Karpas-422 (cell line): ENCODE measurements around the gene NUP133. TPM values are rescaled to one million over a fixed set of nuclear protein-coding genes. Genes with fewer than 3 reads are reported as not detected.

Experiments
- DNase-seq: peaks from one replicate; pipeline ENCODE4 v3.0.0-alpha.2; 2015
- H2AFZ ChIP-seq: fragments of 200-600 bp; sonication (generic); 2 replicates; pipeline ENCODE4 v1.6.1; 2014; ENCODE audit warnings: antibody characterized with exemption, low read length, mixed read lengths
- H3K27ac ChIP-seq: fragments of 200-600 bp; sonication (generic); 2 replicates; pipeline ENCODE4 v1.5.1; 2014; ENCODE audit warnings: mild to moderate bottlenecking, low read length, moderate library complexity
- H3K27me3 ChIP-seq: fragments of 200-600 bp; sonication (generic); 2 replicates; pipeline ENCODE4 v1.6.1; 2014; ENCODE audit warnings: low read length, mixed read lengths
- H3K36me3 ChIP-seq: fragments of 200-600 bp; sonication (generic); 2 replicates; pipeline ENCODE4 v1.6.1; 2014; ENCODE audit warnings: low read length, mixed read lengths; ENCODE audit not compliant: insufficient read depth
- H3K4me1 ChIP-seq: fragments of 200-600 bp; sonication (generic); 2 replicates; pipeline ENCODE4 v1.6.1; 2014; ENCODE audit warnings: mild to moderate bottlenecking, low read length, mixed read lengths
- H3K4me2 ChIP-seq: fragments of 200-600 bp; sonication (generic); 2 replicates; pipeline ENCODE4 v1.6.1; 2014; ENCODE audit warnings: low read length, low read depth, mild to moderate bottlenecking; ENCODE audit not compliant: poor library complexity, severe bottlenecking
- H3K4me3 ChIP-seq: fragments of 200-600 bp; sonication (generic); 2 replicates; pipeline ENCODE4 v1.5.1; 2014; ENCODE audit warnings: mild to moderate bottlenecking, antibody characterized with exemption, low read length, mixed read lengths
- H3K79me2 ChIP-seq: fragments of 200-600 bp; sonication (generic); 2 replicates; pipeline ENCODE4 v1.6.1; 2014; ENCODE audit warnings: mild to moderate bottlenecking, low read length, mixed read lengths
- H3K9ac ChIP-seq: fragments of 200-600 bp; sonication (generic); 2 replicates; pipeline ENCODE4 v1.6.0; 2014; ENCODE audit warnings: low read length
- H3K9me2 ChIP-seq: fragments of 200-600 bp; sonication (generic), shearing (Covaris generic); replicated peaks from 2 replicates; pipeline ENCODE4 v1.6.0; 2014; ENCODE audit warnings: mild to moderate bottlenecking, low read length, moderate library complexity; ENCODE audit not compliant: insufficient read depth
- H3K9me3 ChIP-seq: fragments of 300-700, 200-600 bp; sonication (generic); 2 replicates; pipeline ENCODE4 v1.6.1; 2014; ENCODE audit warnings: low read length, mixed read lengths
- H4K20me1 ChIP-seq: fragments of 200-600 bp; sonication (generic); 2 replicates; pipeline ENCODE4 v1.6.1; 2014; ENCODE audit warnings: mild to moderate bottlenecking, antibody characterized with exemption, low read length, low read depth; ENCODE audit not compliant: insufficient read depth
- total RNA-seq: library from RNA; depleted of rRNA; stranded (reverse); fragments of >200 nt; shearing (Covaris generic); gene quantifications from 2 replicates; pipeline ENCODE4 v1.2.3, GENCODE V29; 2014; ENCODE audit warnings: low replicate concordance

NUP133 gene
- total RNA-seq, 1 experiment from 2014 or later = 56.9 TPM

DNA sequence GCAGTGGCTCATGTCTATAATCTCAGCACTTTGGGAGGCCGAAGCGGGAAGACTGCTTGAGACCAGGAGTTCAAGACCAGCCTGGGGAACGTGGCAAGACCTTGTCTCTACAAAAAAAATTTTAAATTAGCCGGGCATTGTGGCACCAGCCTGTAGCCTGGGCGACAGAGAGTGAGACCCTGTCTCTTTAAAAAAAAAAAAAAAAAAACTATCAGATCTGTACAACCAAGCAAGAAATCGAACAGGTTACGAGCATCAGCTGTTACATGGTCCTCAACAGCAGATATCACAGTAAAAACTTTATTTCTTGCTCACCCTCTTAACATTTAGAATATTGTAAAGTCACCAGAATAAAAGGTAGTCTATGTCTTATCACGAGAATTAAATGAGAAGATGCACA, 1.5 kb downstream of the NUP133 start:
- peak overlapping the region; percentile 82 for H3K9ac ChIP-seq
- H3K4me3 ChIP-seq = peak overlapping the region; percentile 97

DNA sequence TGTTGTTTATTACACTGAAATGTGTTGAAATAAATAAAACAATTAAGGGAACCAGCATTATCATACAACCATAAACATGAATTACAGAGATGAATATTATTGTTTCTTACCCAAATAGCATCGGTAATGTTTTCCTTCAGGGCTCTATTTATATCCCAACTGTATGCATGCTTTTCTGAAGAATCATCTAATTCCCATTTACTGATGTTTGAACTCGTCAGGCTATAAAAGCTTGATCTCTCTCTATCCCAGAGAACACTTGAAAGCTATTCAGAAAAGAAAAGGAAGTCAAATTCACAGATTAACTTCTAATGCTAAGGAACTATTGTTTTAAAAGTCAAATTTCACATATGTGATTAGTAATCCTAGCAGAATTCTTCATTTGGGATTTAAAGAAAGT, 12.4 kb downstream of the NUP133 start:
- H3K9me3 ChIP-seq = no peaks in the 10 kb centered on the region
- H3K9ac ChIP-seq = no peak overlapping the region
- H3K4me1 ChIP-seq = no peaks in the 10 kb centered on the region
- no peak overlapping the region for H3K4me3 ChIP-seq
- H4K20me1 ChIP-seq = no peaks in the 10 kb centered on the region
- no peak overlapping the region for H3K4me2 ChIP-seq
- peaks cover 27% of the 10 kb centered on the region for H3K36me3 ChIP-seq
- no peak overlapping the region for H2AFZ ChIP-seq
- no peak for DNase-seq
- no peak overlapping the region for H3K27ac ChIP-seq
- H3K79me2 ChIP-seq = no peaks in the 10 kb centered on the region
- no peaks in the 10 kb centered on the region for H3K9me2 ChIP-seq
- H3K27me3 ChIP-seq = no peaks in the 10 kb centered on the region

More for the DNA sequence above, 1.5 kb downstream of the NUP133 start:
- H2AFZ ChIP-seq = no peak overlapping the region
- H4K20me1 ChIP-seq = peaks cover 5% of the 10 kb centered on the region; the same call in 1 of the 2 replicates
- H3K36me3 ChIP-seq = peaks cover 4% of the 10 kb centered on the region; the same call in 1 of the 2 replicates
- peaks cover 41% of the 10 kb centered on the region for H3K79me2 ChIP-seq
- no peak overlapping the region for H3K27ac ChIP-seq
- no peaks in the 10 kb centered on the region for H3K27me3 ChIP-seq
- H3K9me3 ChIP-seq = no peaks in the 10 kb centered on the region
- H3K9me2 ChIP-seq = no peaks in the 10 kb centered on the region
- H3K4me2 ChIP-seq = peak overlapping the region; percentile 74
- DNase-seq = no peak
- peaks cover 21% of the 10 kb centered on the region for H3K4me1 ChIP-seq

DNA sequence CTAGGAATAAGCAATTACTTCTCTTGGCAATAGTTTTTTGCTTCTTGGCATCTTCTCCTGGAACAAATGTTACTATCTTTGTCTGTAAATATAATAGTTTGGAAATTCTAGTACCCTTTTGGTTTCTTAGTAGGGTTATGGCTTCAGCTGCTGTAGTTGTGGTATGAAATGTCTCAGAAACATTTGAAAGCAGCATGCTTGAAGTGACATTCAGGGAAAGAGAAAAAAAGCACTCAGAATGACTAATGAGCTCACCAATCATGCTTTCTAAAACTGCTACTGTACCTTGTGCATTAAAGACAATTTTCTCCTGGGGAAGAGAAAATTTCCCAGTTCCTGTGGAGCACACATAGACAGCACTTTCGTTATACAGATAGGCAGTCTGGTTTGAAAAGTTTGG, 21.0 kb downstream of the NUP133 start:
- Histone ChIP-seq H4K20me1 (no peaks in the 10 kb centered on the region), H2AFZ (no peak overlapping the region), H3K4me3 (no peak overlapping the region), H3K4me1 (no peaks in the 10 kb centered on the region), H3K4me2 (no peak overlapping the region), H3K27ac (no peak overlapping the region), H3K36me3 (peaks cover 27% of the 10 kb centered on the region; the same call in 1 of the 2 replicates), H3K79me2 (no peaks in the 10 kb centered on the region), H3K27me3 (no peaks in the 10 kb centered on the region), H3K9me2 (no peaks in the 10 kb centered on the region), H3K9ac (no peak overlapping the region), H3K9me3 (no peaks in the 10 kb centered on the region)
- DNase-seq = no peak

DNA sequence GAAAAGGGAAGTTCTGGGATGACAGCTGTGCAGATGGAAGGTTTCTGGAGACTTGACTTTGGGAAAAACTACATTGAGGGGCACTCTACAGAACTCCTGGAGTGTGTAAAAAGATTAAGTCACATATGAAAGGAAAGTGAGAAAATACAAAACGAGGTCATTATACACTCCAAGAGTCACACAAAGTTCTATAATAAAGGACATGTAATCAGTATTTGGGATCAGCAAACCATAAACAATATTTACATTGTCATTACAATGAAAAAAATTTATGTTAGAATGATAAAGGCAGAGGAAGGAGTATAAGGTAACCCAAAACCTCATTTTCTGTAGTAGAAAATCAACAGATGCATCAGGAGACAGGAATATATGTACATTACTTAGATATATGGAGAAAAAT, 22.8 kb downstream of the NUP133 start:
- Histone ChIP-seq H3K27me3 (no peaks in the 10 kb centered on the region), H3K4me2 (no peak overlapping the region), H2AFZ (no peak overlapping the region), H3K36me3 (peaks cover 27% of the 10 kb centered on the region; the same call in 1 of the 2 replicates), H3K79me2 (no peaks in the 10 kb centered on the region), H3K9me2 (no peaks in the 10 kb centered on the region), H3K27ac (no peak overlapping the region), H3K4me3 (no peak overlapping the region), H3K4me1 (no peaks in the 10 kb centered on the region), H4K20me1 (no peaks in the 10 kb centered on the region), H3K9ac (no peak overlapping the region), H3K9me3 (no peaks in the 10 kb centered on the region)
- no peak for DNase-seq

DNA sequence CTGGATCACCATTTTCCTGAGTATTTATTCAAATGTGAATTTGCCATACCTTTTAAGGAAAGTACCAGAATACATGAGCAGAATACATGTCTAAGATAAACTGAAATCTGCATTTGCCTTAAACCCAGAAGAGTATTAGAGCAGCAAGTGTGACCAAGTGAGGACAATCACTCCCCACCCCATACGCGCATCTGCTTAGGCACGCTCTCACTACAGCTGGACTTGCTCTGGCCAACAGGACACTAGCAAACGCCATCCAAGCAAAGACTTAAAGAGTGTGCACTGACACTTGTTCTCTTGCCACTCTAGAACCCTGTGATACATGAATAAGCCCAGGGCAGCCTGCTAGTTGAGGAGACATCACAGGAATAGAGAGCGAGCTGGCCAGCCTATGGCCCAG, 25.6 kb downstream of the NUP133 start:
- H2AFZ ChIP-seq = no peak overlapping the region
- no peak overlapping the region for H3K27ac ChIP-seq
- no peaks in the 10 kb centered on the region for H3K79me2 ChIP-seq
- H4K20me1 ChIP-seq = no peaks in the 10 kb centered on the region
- no peaks in the 10 kb centered on the region for H3K9me3 ChIP-seq
- peaks cover 17% of the 10 kb centered on the region; the same call in 1 of the 2 replicates for H3K36me3 ChIP-seq
- H3K9ac ChIP-seq = no peak overlapping the region
- H3K4me1 ChIP-seq = no peaks in the 10 kb centered on the region; the same call in 1 of the 2 replicates
- no peak overlapping the region for H3K4me3 ChIP-seq
- H3K4me2 ChIP-seq = no peak overlapping the region
- no peaks in the 10 kb centered on the region for H3K9me2 ChIP-seq
- H3K27me3 ChIP-seq = no peaks in the 10 kb centered on the region
- DNase-seq = no peak

DNA sequence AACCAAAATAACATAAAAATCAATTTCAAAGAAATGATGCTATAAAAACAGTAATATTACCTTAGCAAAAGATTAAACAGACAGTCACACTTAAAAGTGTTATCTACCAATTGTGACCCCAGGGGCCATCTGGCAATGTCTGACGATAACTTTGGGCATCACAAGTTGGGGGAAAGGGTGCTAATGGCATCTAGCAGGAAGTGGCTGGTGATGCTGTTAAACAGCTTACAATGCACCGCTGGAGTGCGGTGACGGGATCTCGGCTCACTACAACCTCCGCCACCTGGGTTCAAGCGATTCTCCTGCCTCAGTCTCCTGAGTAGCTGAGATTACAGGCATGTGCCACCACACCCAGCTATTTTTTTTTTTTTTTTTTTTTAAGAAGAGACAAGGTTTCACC, 27.6 kb downstream of the NUP133 start:
- Histone ChIP-seq H4K20me1 (no peaks in the 10 kb centered on the region), H2AFZ (no peak overlapping the region), H3K4me2 (no peak overlapping the region), H3K9me2 (no peaks in the 10 kb centered on the region), H3K9me3 (no peaks in the 10 kb centered on the region), H3K36me3 (peaks cover 14% of the 10 kb centered on the region; the same call in 1 of the 2 replicates), H3K27me3 (no peaks in the 10 kb centered on the region), H3K79me2 (no peaks in the 10 kb centered on the region), H3K9ac (no peak overlapping the region), H3K27ac (no peak overlapping the region), H3K4me3 (no peak overlapping the region), H3K4me1 (no peaks in the 10 kb centered on the region; the same call in 1 of the 2 replicates)
- no peak for DNase-seq

DNA sequence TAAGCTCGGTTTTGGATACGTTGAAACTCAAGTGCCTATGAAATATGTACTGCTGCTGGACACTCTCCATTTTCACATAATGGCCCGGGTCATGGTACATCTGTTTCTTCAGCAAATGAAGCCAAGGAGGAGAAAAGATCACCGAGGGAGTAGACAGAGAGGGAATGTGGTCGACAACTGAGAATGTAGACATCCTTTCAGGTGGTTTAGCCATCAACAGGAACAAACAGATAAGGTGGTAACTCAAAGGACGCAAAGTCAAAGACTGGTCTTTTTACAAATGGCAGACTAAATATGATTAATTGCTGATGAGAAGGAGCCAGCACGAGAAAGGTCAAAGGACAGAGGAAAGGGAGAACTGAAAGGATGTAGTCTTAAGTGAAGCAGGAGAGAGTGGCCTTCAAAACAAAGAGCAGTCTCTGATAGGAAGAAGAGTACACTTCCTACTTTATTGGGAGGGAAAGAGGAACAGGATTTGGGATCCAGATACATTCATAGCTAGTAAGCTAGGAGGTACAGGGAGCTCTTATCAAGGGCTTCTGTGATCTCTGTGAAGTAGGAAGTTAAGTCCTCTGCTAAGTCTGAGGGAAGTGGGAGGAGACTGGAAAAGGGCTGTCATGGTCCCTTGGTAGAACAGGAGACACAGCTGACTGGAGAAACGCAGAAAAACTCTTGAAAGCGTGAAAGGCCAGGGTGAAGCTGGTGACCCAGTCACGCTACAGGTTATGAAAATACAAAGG, 28.3 kb downstream of the NUP133 start:
- Histone ChIP-seq H4K20me1 (no peaks in the 10 kb centered on the region), H3K4me1 (no peaks in the 10 kb centered on the region; the same call in 1 of the 2 replicates), H3K79me2 (no peaks in the 10 kb centered on the region), H2AFZ (no peak overlapping the region), H3K36me3 (peaks cover 9% of the 10 kb centered on the region; the same call in 1 of the 2 replicates), H3K4me3 (no peak overlapping the region), H3K4me2 (no peak overlapping the region), H3K27ac (no peak overlapping the region), H3K9me2 (no peaks in the 10 kb centered on the region), H3K27me3 (no peaks in the 10 kb centered on the region), H3K9ac (no peak overlapping the region), H3K9me3 (no peaks in the 10 kb centered on the region)
- DNase-seq = no peak

DNA sequence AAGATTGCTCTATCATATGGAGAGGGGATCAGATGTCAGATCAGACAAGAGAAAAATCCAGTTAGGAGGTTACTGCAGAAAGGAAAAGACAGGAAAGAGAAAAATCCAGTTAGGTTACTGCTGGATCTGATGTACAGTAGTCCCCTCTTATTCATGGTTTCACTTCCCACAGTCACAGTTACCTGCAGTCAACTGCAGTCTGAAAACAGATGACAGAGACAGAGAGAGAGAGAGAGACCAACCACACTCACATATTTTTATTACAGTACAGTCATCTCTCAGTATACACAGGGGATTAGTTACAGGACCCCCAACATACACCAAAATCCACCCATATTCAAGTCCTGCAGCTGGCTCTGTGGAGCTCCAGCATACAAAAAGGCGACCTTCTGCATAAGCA, 29.3 kb downstream of the NUP133 start:
- Histone ChIP-seq H3K9ac (no peak overlapping the region), H3K36me3 (peaks cover 3% of the 10 kb centered on the region; the same call in 1 of the 2 replicates), H3K9me2 (no peaks in the 10 kb centered on the region), H2AFZ (no peak overlapping the region), H3K79me2 (no peaks in the 10 kb centered on the region), H3K27me3 (no peaks in the 10 kb centered on the region), H3K27ac (no peak overlapping the region), H4K20me1 (no peaks in the 10 kb centered on the region), H3K4me2 (no peak overlapping the region), H3K4me1 (no peaks in the 10 kb centered on the region; the same call in 1 of the 2 replicates), H3K4me3 (no peak overlapping the region), H3K9me3 (no peaks in the 10 kb centered on the region)
- DNase-seq = peak; percentile 51
